HEK293 (cell line): Measurements from ENCODE around the gene OR52D1.

Source experiments
- CTCF ChIA-PET: fragments of 350-600 bp; formaldehyde crosslinking; extraction: SDS; loops from one replicate; lab custom pipeline; 2021; ENCODE audit warnings: antibody characterized with exemption; lab: Yijun Ruan, JAX
- POLR2A ChIA-PET: fragments of 300-600 bp; formaldehyde crosslinking; extraction: SDS; loops from one replicate; lab custom pipeline; 2020; ENCODE audit warnings: antibody characterized with exemption, inconsistent platforms; lab: Yijun Ruan, JAX
- H3K27ac ChIP-seq: fragments of 200-500 bp; sonication (Bioruptor generic); 2 replicates; pipeline ENCODE4 v1.5.1; 2014; ENCODE audit warnings: low read depth, low read length, control low read depth, inconsistent platforms; ENCODE audit errors: extremely low read depth
- H3K36me3 ChIP-seq, 2 experiments: fragments of 200-500 bp in 1 of 2; sonication (Bioruptor generic) in 1 of 2; 1 replicate in 1 of 2; 2 replicates in 1 of 2; pipeline ENCODE4 v1.5.1; 2014 to 2017; ENCODE audit warnings: inconsistent platforms in 2 of 2, low read length in 2 of 2; ENCODE audit not compliant: control insufficient read depth in 2 of 2, insufficient read depth in 1 of 2
- H3K4me1 ChIP-seq: fragments of 200-500 bp; sonication (Bioruptor generic); 2 replicates; pipeline ENCODE4 v1.5.1; 2014; ENCODE audit warnings: mild to moderate bottlenecking, low read length, inconsistent platforms; ENCODE audit not compliant: control insufficient read depth, insufficient read depth
- H3K4me3 ChIP-seq: 2 replicates; pipeline ENCODE4 v1.5.1; 2011; ENCODE audit warnings: low read depth, mild to moderate bottlenecking, control low read depth, low read length, moderate library complexity
- H3K9me3 ChIP-seq: fragments of 200-500 bp; sonication (Bioruptor generic); 2 replicates; pipeline ENCODE4 v1.5.1; 2014; ENCODE audit warnings: low read depth, low read length, inconsistent platforms; ENCODE audit not compliant: control insufficient read depth, insufficient read depth
- BCL11B ChIP-seq: fragments of 450-650 bp; formaldehyde crosslinking; IDR thresholded peaks from 2 replicates; pipeline ENCODE4 v1.5.1; 2016; ENCODE audit warnings: low read depth, missing biosample characterization, missing genetic modification characterization
- CTCF ChIP-seq: fragments of 450-650 bp; formaldehyde crosslinking; IDR thresholded peaks from 2 replicates; pipeline ENCODE4 v1.5.1; 2016; ENCODE audit warnings: missing biosample characterization, missing genetic modification characterization
- EGR2 ChIP-seq: fragments of 450-650 bp; formaldehyde crosslinking; IDR thresholded peaks from 2 replicates; pipeline ENCODE4 v1.5.1; 2016; ENCODE audit warnings: low read depth, missing biosample characterization, missing genetic modification characterization
- GFI1B ChIP-seq: fragments of 450-650 bp; formaldehyde crosslinking; IDR thresholded peaks from 2 replicates; pipeline ENCODE4 v1.5.1; 2016; ENCODE audit warnings: missing biosample characterization, missing genetic modification characterization
- HIC1 ChIP-seq: fragments of 450-650 bp; formaldehyde crosslinking; IDR thresholded peaks from 2 replicates; pipeline ENCODE4 v1.5.1; 2016; ENCODE audit warnings: missing biosample characterization, missing genetic modification characterization
- IKZF3 ChIP-seq: fragments of 450-650 bp; IDR thresholded peaks from 2 replicates; pipeline ENCODE4 v1.5.0; 2018; ENCODE audit warnings: missing biosample characterization, mild to moderate bottlenecking, missing genetic modification characterization, moderate library complexity
- PRDM10 ChIP-seq: fragments of 450-650 bp; formaldehyde crosslinking; IDR thresholded peaks from 2 replicates; pipeline ENCODE4 v1.5.1; 2016; ENCODE audit warnings: missing biosample characterization, missing genetic modification characterization
- ZBTB6 ChIP-seq: fragments of 450-650 bp; formaldehyde crosslinking; IDR thresholded peaks from 2 replicates; pipeline ENCODE4 v1.5.1; 2017; ENCODE audit warnings: missing biosample characterization, missing genetic modification characterization
- ZBTB7A ChIP-seq: fragments of 450-650 bp; formaldehyde crosslinking; IDR thresholded peaks from 2 replicates; pipeline ENCODE4 v1.5.1; 2016; ENCODE audit warnings: low read depth, missing biosample characterization, missing genetic modification characterization
- ZNF138 ChIP-seq: fragments of 450-650 bp; formaldehyde crosslinking; IDR thresholded peaks from 2 replicates; pipeline ENCODE4 v1.5.1; 2016; ENCODE audit warnings: missing biosample characterization, missing genetic modification characterization, borderline replicate concordance
- ZNF169 ChIP-seq: fragments of 450-650 bp; formaldehyde crosslinking; IDR thresholded peaks from 2 replicates; pipeline ENCODE4 v1.5.1; 2016; ENCODE audit warnings: missing biosample characterization, missing genetic modification characterization
- ZNF416 ChIP-seq: fragments of 450-650 bp; formaldehyde crosslinking; IDR thresholded peaks from 2 replicates; pipeline ENCODE4 v1.5.1; 2016; ENCODE audit warnings: missing biosample characterization, missing genetic modification characterization
- ZNF473 ChIP-seq: fragments of 450-650 bp; formaldehyde crosslinking; IDR thresholded peaks from 2 replicates; pipeline ENCODE4 v1.5.1; 2017; ENCODE audit warnings: missing biosample characterization, missing genetic modification characterization
- ZNF48 ChIP-seq: fragments of 450-650 bp; formaldehyde crosslinking; IDR thresholded peaks from 2 replicates; pipeline ENCODE4 v1.5.1; 2016; ENCODE audit warnings: missing biosample characterization, missing genetic modification characterization
- ZNF521 ChIP-seq: fragments of 450-650 bp; formaldehyde crosslinking; IDR thresholded peaks from 2 replicates; pipeline ENCODE4 v1.5.1; 2017; ENCODE audit warnings: missing biosample characterization, mild to moderate bottlenecking, missing genetic modification characterization
- ZNF555 ChIP-seq: fragments of 450-650 bp; formaldehyde crosslinking; conservative IDR thresholded peaks from 2 replicates; pipeline ENCODE4 v1.5.1; 2017; ENCODE audit warnings: missing biosample characterization, mild to moderate bottlenecking, missing genetic modification characterization, inconsistent platforms
- ZNF585B ChIP-seq: fragments of 450-650 bp; formaldehyde crosslinking; IDR thresholded peaks from 2 replicates; pipeline ENCODE4 v1.5.1; 2016; ENCODE audit warnings: missing biosample characterization, missing genetic modification characterization
- ZNF704 ChIP-seq: fragments of 450-650 bp; formaldehyde crosslinking; IDR thresholded peaks from 2 replicates; pipeline ENCODE4 v1.5.1; 2016; ENCODE audit warnings: missing biosample characterization, missing genetic modification characterization

The OR52D1 gene

GRCh38 chr11:5516599-5516998, 28.1 kb downstream of the OR52D1 start, which contains the start of gene UBQLNL:
TSS of gene UBQLNL (minus strand) at chr11:5516699. CDS start at chr11:5516441, 258 bp downstream.
- no peak within 1 kb of the TSS for H3K27ac ChIP-seq
- CTCF ChIA-PET: interaction anchor here (0.5 kb wide), 1 partner anchor 1296 kb away, joined by 3 read pairs; no protein-coding TSS in a partner anchor
- H3K4me3 ChIP-seq: no peak within 1 kb of the TSS
- H3K9me3 ChIP-seq: no peaks in the 10 kb centered on the region
- no peaks in the 10 kb centered on the region for H3K36me3 ChIP-seq
- no peaks in the 10 kb centered on the region for H3K4me1 ChIP-seq
- TF ChIP-seq ZNF138 (no peak), ZNF521 (tag by site-specific recombination) (no peak)
- POLR2A ChIA-PET: no interaction called here

GRCh38 chr11:5521540-5521939, 33.1 kb downstream of the OR52D1 start:
- Histone ChIP-seq H3K27ac (no peak overlapping the region), H3K4me3 (no peak overlapping the region), H3K36me3 (no peaks in the 10 kb centered on the region), H3K4me1 (no peaks in the 10 kb centered on the region), H3K9me3 (no peaks in the 10 kb centered on the region)
- TF ChIP-seq BCL11B (tag by site-specific recombination): no peak
- TF ChIP-seq ZNF48: no peak
- no peak for TF ChIP-seq ZBTB6 (tag by site-specific recombination)
- TF ChIP-seq GFI1B (tag by site-specific recombination): no peak
- TF ChIP-seq ZNF169 (tag by site-specific recombination): no peak
- TF ChIP-seq CTCF (tag by site-specific recombination): no peak
- ChIA-PET POLR2A (no interaction called here), CTCF (no interaction called here)

- Histone ChIP-seq H3K4me1 (no peaks in the 10 kb centered on the region), H3K36me3 (no peaks in the 10 kb centered on the region), H3K27ac (no peak overlapping the region), H3K4me3 (no peak overlapping the region), H3K9me3 (no peaks in the 10 kb centered on the region)
- CTCF ChIA-PET: no interaction called here
- no peak for TF ChIP-seq ZNF585B (tag by site-specific recombination)
- no peak for TF ChIP-seq PRDM10 (tag by site-specific recombination)
- TF ChIP-seq HIC1: no peak
- no peak for TF ChIP-seq GFI1B (tag by site-specific recombination)
- TF ChIP-seq ZNF416 (tag by site-specific recombination): no peak
- no peak for TF ChIP-seq ZBTB7A (tag by site-specific recombination)
- no peak for TF ChIP-seq ZNF704 (tag by site-specific recombination)
- TF ChIP-seq IKZF3 (tag by site-specific recombination): no peak
- TF ChIP-seq ZNF473 (tag by site-specific recombination): no peak
- no peak for TF ChIP-seq EGR2 (tag by site-specific recombination)
- TF ChIP-seq ZNF555 (tag by site-specific recombination): no peak
- POLR2A ChIA-PET: no interaction called here
These were observed 33.8 kb downstream of the OR52D1 start for GRCh38 chr11:5522308-5522707.
